Measurements from ENCODE around the gene LRTM1.

LRTM1 gene

DNA sequence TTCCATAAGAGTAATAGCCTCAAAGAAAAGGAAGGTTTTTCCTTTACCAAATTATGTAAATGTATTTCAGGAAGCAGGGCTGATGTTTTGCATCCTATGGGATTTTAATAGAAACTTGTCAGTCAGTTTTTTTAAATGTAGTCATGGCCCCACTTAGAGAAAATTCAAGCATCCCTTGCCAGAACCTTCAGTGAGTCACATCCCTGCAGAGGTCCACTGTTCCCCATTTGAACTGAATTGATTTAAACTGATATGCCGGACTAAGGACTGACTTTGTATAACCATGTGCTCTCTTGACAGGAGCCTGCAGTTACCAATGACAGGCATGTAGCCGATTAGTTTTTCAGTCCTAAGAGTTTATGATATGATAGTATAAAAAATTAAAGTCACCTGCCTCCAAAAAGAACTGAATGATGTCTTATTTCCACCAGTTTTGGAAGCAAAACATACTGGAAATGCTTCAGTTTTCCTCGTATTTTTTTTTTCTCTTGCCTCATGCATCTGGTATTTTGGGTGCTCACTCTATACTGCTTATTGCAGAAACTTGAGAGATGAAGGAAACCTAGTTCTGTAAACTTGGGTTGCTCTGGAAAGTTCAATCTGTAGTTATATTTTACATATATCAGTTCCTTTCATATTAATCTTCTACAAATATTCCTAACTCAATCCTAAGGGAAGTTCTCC is 30.7 kb downstream of the LRTM1 start:
- no peak overlapping the region for H3K9ac ChIP-seq (ENCODE audit: low read depth, low read length)
- H3K4me1 ChIP-seq (ENCODE audit: insufficient read depth, low read length): peaks cover under 1% of the 10 kb centered on the region; the same call in 1 of the 2 replicates
- H3K9me3 ChIP-seq (ENCODE audit: control insufficient read depth, insufficient read depth, low read length): no peaks in the 10 kb centered on the region; the same call in 1 of the 2 replicates
- H3K36me3 ChIP-seq (ENCODE audit: insufficient read depth, low read length): peaks cover 17% of the 10 kb centered on the region

DNA sequence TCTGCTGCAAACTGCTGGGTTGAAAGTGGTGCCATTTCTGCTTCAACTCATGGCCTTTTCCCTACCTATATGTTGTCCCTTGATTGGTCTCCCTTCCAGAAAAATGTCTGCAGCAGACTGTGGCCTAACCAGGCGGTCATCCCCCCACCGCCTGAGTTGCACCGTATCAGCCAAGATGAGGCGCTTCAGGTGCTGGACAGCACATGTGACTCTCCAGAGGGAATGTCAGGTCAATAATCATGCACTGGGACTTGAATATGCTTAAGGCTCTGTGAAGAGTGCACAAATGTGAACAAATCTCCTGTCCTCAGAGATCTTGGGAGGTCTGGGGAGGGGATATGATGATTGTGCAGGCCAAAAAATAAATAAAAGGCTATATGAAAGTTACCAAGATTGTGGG is 32.2 kb downstream of the LRTM1 start:
- no peak overlapping the region for H3K9ac ChIP-seq (ENCODE audit: low read depth, low read length)
- peaks cover 17% of the 10 kb centered on the region for H3K36me3 ChIP-seq (ENCODE audit: insufficient read depth, low read length)
- no peaks in the 10 kb centered on the region; the same call in 1 of the 2 replicates for H3K9me3 ChIP-seq (ENCODE audit: control insufficient read depth, insufficient read depth, low read length)
- peaks cover 9% of the 10 kb centered on the region; the same call in 1 of the 2 replicates for H3K4me1 ChIP-seq (ENCODE audit: insufficient read depth, low read length)

DNA sequence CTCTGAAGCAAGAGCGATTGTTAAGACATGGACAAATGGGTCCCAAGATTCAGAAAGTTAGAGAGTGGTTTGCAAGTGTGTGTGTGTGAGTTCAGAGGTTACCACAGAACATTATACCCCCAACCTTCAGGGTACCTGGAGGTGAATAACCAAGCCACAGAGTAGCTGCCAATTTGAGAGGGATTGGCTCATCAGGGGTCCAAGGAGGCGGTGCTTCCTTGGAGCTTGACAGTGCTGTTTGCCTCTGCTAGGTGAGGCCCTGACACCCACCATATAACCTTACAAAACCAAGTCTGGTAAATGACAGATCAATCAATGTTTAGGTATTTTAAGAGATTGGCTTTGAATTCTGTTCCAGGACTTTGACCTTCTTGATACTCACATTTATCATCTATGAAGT is 35.7 kb downstream of the LRTM1 start:
- Histone ChIP-seq H3K4me1 (ENCODE audit: insufficient read depth, low read length) (peaks cover 9% of the 10 kb centered on the region; the same call in 1 of the 2 replicates), H3K36me3 (ENCODE audit: insufficient read depth, low read length) (peaks cover 5% of the 10 kb centered on the region), H3K9me3 (ENCODE audit: control insufficient read depth, insufficient read depth, low read length) (no peaks in the 10 kb centered on the region; the same call in 1 of the 2 replicates), H3K9ac (ENCODE audit: low read depth, low read length) (no peak overlapping the region)

DNA sequence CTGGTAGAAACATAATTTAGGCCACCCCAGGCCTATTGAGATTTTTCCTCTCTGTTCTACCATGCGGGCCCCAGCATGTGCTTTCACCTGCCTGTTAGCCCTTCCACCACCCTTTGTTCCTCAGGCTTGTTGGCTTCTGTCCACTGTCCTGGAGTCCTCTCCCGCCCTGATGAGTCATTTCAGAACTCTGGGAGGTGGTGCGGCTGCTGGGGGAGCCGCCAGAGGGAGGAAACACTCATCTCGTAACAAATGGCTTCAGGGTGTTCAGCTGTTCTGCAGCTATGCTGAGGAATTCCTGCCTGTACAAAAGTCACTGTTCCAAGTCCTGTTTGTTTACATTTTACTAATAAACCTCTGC is 36.3 kb downstream of the LRTM1 start:
- peaks cover 5% of the 10 kb centered on the region for H3K36me3 ChIP-seq (ENCODE audit: insufficient read depth, low read length)
- no peak overlapping the region for H3K9ac ChIP-seq (ENCODE audit: low read depth, low read length)
- peaks cover 9% of the 10 kb centered on the region; the same call in 1 of the 2 replicates for H3K4me1 ChIP-seq (ENCODE audit: insufficient read depth, low read length)
- no peaks in the 10 kb centered on the region; the same call in 1 of the 2 replicates for H3K9me3 ChIP-seq (ENCODE audit: control insufficient read depth, insufficient read depth, low read length)

DNA sequence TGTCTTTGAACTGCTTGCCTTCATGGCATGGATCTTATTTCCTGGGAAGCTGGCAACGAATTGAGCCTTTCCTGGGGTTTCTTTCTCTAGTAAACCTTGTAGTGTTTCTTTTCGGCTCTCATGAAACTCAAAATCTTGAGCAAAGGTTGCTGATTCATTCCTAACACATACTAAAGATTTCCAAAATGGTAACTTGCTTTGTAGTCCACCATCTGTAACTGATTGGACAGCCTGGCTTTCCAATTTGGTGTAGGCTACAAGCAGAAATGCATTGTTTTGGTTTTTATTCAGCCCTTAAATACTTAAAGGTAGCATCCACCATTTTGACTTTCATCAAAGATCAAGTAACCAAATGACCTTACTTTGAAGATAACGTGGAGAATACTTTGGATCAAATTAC is 38.1 kb downstream of the LRTM1 start:
- Histone ChIP-seq H3K4me1 (ENCODE audit: insufficient read depth, low read length) (peaks cover 9% of the 10 kb centered on the region; the same call in 1 of the 2 replicates), H3K9me3 (ENCODE audit: control insufficient read depth, insufficient read depth, low read length) (no peaks in the 10 kb centered on the region; the same call in 1 of the 2 replicates), H3K36me3 (ENCODE audit: insufficient read depth, low read length) (peaks cover 5% of the 10 kb centered on the region), H3K9ac (ENCODE audit: low read depth, low read length) (no peak overlapping the region)

DNA sequence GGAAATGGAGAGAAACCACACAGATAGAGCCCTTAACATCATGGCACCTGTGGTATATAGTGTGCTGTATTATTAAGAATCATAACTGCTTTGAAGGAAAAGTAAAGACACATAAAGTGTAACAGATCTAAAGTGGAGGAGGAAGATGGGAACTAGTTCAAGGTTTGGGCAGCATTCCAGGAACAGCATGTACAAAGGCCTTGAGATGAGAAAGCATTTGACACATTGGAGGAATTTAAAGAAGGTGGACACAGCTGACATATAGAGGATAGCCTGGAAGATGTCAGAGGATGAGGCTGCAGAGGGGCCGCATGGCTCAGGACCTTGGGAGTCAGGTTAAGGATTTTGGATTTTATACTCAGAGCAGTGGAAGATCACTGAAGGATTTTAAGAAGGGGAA is 39.0 kb downstream of the LRTM1 start:
- Histone ChIP-seq H3K9ac (ENCODE audit: low read depth, low read length) (no peak overlapping the region), H3K4me1 (ENCODE audit: insufficient read depth, low read length) (peaks cover 9% of the 10 kb centered on the region; the same call in 1 of the 2 replicates), H3K9me3 (ENCODE audit: control insufficient read depth, insufficient read depth, low read length) (no peaks in the 10 kb centered on the region; the same call in 1 of the 2 replicates), H3K36me3 (ENCODE audit: insufficient read depth, low read length) (peaks cover 8% of the 10 kb centered on the region)

DNA sequence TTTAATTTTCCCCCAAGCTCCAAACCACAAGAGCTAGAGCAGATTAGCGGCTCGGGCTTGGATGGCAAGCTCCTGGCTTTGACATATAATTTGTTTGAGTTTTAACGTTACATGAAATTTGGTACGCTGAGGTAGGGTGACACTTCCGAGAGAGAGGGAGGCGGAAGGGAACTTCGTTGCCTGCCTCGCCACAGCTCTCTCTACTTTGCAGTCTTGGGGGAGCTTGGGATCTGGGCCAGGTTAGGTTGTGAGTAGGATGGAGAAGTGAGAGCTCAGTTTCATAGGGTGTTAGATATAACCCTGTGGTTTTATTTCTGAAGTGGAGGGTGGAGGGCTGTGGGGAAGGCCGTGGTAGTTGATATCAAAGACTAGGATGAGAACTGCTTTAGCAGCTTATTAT is 39.7 kb downstream of the LRTM1 start:
- peaks cover 9% of the 10 kb centered on the region; the same call in 1 of the 2 replicates for H3K4me1 ChIP-seq (ENCODE audit: insufficient read depth, low read length)
- no peak overlapping the region for H3K9ac ChIP-seq (ENCODE audit: low read depth, low read length)
- no peaks in the 10 kb centered on the region; the same call in 1 of the 2 replicates for H3K9me3 ChIP-seq (ENCODE audit: control insufficient read depth, insufficient read depth, low read length)
- H3K36me3 ChIP-seq (ENCODE audit: insufficient read depth, low read length): peaks cover 8% of the 10 kb centered on the region

DNA sequence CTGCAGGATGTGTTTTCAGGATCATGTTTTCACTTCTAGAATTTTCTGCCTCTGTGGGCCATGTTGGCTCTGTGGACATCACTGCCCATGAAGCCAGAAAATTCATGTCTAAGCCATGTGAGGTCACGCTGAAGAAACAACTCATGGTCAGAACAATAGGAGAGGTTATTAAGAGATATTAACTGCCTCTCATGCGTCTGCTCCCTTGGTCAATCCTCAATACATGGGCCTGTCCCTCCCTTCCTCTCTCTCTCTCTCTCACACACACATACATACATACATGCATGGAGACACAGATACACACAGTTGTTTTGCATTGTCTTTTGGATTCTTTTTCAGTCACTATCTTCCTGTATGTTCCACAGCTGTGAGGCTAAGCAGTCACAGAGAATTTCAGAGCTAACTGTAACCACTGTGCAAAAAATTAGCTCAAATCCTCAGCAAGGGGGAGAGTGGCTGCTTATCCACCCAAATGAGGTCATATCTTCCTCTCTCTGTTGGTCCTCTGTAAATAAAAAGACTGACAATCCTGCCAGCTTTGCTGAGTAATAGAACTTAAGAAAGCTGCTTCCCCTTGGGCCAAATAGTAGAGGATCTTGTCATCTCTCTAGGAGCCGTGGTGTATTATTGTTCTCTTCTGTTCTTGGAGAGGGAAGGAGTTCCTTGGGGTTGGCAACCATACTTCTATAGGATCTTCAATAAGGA is 45.6 kb downstream of the LRTM1 start:
- H3K9me3 ChIP-seq (ENCODE audit: control insufficient read depth, insufficient read depth, low read length): no peaks in the 10 kb centered on the region
- peaks cover 3% of the 10 kb centered on the region; the same call in 1 of the 2 replicates for H3K4me1 ChIP-seq (ENCODE audit: insufficient read depth, low read length)
- no peak overlapping the region for H3K9ac ChIP-seq (ENCODE audit: low read depth, low read length)
- peaks cover 9% of the 10 kb centered on the region for H3K36me3 ChIP-seq (ENCODE audit: insufficient read depth, low read length)

DNA sequence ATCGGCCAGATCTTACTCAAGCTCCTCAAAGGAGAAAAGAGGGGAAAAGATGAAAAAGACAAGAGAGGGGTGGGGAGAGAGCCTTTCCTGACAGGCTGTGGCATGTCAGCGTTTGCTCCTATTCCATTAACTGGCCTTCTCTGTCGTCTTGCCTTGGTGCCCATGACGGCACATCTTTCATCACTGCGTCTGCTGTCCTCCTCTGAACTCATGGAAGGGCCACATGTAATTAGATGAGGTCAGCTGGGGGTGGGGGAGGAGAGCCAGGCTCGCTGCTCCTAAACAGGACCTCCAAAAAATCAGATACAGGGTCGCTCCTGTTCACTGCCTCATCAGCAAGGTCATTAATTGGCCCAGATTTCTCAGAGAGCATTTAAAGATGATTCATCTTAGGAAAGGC is 49.7 kb downstream of the LRTM1 start:
- Histone ChIP-seq H3K9ac (ENCODE audit: low read depth, low read length) (no peak overlapping the region), H3K9me3 (ENCODE audit: control insufficient read depth, insufficient read depth, low read length) (no peaks in the 10 kb centered on the region), H3K4me1 (ENCODE audit: insufficient read depth, low read length) (peaks cover 9% of the 10 kb centered on the region; the same call in 1 of the 2 replicates), H3K36me3 (ENCODE audit: insufficient read depth, low read length) (peaks cover 6% of the 10 kb centered on the region)

DNA sequence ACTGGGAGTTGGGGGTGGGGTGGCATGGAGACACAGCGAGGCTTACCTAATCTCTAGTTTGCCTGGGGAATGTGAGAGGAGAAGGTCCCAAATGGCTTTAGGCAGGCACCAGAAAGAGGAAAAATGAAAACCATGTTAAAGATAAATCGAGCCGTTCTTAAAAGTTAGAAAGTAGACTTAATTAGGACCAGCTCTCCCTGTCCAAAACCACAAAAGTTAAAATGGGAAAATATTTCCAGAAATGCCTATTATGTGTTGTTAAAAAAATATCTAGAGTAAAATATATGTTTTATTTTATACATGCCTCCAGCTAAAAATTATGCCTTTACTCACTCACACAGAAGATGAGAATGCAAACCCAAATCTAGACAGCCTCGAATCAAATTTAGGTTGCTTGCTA is 50.1 kb downstream of the LRTM1 start:
- Histone ChIP-seq H3K9ac (ENCODE audit: low read depth, low read length) (no peak overlapping the region), H3K36me3 (ENCODE audit: insufficient read depth, low read length) (peaks cover 6% of the 10 kb centered on the region), H3K4me1 (ENCODE audit: insufficient read depth, low read length) (peaks cover 13% of the 10 kb centered on the region; the same call in 1 of the 2 replicates), H3K9me3 (ENCODE audit: control insufficient read depth, insufficient read depth, low read length) (no peaks in the 10 kb centered on the region)

DNA sequence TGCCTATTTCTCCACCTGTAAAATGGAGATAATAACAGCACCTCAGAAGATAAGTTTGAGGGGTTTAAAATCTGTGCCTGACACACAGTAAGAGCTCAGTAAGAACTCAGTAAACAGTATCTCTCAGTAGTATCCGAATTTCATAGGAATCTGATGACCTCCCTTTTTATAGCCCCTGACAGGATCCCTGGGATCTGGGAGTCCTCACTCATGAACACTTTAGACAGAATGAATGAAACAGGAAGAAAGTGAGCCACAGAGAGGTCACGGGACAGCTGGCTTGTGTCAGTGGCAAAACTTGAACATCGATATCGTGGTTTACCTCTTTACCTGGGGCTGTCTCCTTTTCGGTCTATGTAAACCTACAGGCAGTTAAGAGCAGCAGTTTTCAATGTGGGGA is 51.2 kb downstream of the LRTM1 start:
- Histone ChIP-seq H3K9ac (ENCODE audit: low read depth, low read length) (no peak overlapping the region), H3K9me3 (ENCODE audit: control insufficient read depth, insufficient read depth, low read length) (no peaks in the 10 kb centered on the region), H3K36me3 (ENCODE audit: insufficient read depth, low read length) (peaks cover 3% of the 10 kb centered on the region; the same call in 1 of the 2 replicates), H3K4me1 (ENCODE audit: insufficient read depth, low read length) (peaks cover 13% of the 10 kb centered on the region; the same call in 1 of the 2 replicates)

DNA sequence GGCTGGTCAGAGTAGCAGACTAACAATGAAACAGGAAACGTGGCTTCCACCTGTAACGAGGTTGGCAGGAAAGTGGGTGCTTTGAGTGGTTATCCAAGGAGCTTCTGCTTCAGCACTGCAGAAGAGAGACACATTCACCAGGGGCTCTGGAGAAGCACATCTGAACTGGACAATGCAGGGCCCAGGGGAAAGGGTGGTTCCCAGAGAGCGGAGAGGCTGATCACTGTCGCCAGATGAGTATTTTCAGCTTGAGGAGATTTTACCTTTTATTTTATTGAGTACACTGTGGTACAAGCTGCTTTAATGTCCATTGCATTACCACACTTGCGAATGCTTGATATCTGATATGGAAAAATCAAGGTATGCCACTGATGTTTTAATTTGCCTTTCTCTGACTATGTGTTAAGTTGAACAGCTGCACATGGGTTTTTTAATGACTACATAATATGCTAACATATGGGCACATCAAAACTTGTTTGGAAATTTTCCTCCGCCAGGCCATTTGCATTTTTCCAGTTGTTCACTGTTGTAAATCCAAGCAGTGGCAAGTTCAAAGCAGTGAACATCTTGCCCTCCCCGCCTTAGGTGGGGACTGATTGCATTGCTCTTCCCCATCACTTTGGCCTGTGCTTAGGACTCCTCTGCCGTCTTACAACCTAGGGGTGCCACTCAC is 52.1 kb downstream of the LRTM1 start:
- Histone ChIP-seq H3K9me3 (ENCODE audit: control insufficient read depth, insufficient read depth, low read length) (no peaks in the 10 kb centered on the region), H3K4me1 (ENCODE audit: insufficient read depth, low read length) (peaks cover 13% of the 10 kb centered on the region; the same call in 1 of the 2 replicates), H3K9ac (ENCODE audit: low read depth, low read length) (no peak overlapping the region), H3K36me3 (ENCODE audit: insufficient read depth, low read length) (peaks cover 2% of the 10 kb centered on the region; the same call in 1 of the 2 replicates)

DNA sequence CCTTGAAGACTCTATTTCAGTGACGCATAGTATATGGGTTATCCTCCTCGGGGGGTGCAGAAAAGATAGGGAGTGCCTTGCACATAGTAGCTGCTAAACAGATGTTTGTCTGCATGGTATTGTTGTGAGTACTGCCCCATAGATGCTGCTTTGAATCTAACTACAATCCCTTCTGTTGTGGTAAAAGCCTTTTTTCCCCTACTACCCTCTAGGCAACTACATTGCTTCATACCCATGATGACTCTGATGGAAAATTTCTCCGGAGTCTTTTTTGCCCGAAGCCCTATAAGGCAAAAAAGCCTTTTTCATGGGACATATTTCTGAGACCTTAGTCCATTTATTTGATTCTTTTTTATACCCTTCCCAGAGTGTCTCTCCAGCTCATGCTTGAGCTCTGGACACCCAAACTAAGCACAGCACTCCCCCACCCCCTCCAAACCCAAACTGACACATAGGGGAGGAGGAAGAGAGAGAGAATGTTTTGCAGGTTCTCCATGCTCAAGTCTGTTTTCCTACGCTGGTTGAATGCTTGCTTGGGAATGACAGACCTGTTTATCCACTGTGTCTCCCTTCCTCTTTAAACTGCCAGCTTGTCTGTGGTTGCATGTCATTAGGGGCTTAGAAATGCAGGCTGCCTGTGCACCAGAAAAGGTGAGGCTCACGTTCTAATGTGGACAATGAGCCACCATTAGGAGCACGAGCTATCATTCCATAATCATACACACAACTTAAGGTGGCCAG is 52.9 kb downstream of the LRTM1 start:
- H3K4me1 ChIP-seq (ENCODE audit: insufficient read depth, low read length): peaks cover 13% of the 10 kb centered on the region; the same call in 1 of the 2 replicates
- H3K9me3 ChIP-seq (ENCODE audit: control insufficient read depth, insufficient read depth, low read length): no peaks in the 10 kb centered on the region
- H3K36me3 ChIP-seq (ENCODE audit: insufficient read depth, low read length): no peaks in the 10 kb centered on the region
- no peak overlapping the region for H3K9ac ChIP-seq (ENCODE audit: low read depth, low read length)

All from ES-I3 (cell line).